IMR-90 (cell line): ENCODE measurements around the gene RHPN2. TPM values are rescaled to one million over a fixed set of nuclear protein-coding genes. Genes with fewer than 3 reads are reported as not detected.

Source experiments
- ATAC-seq: fragments of 200-7000 bp; cut with Tn5 transposase; 2 replicates; pipeline ENCODE4 v1.9.1; 2020; ENCODE audit warnings: low read depth, mild to moderate bottlenecking, moderate library complexity
- BruUV-seq: library from RNA; stranded (reverse); fragments of 400-500 nt; replicated peaks from 2 replicates; lab custom pipeline; 2021; lab: Mats Ljungman, UMichigan
- CTCF ChIA-PET: fragments of 300-600 bp; formaldehyde crosslinking; extraction: SDS; loops from one replicate; lab custom pipeline; 2021; ENCODE audit warnings: antibody characterized with exemption; lab: Yijun Ruan, JAX
- POLR2A ChIA-PET: fragments of 300-600 bp; sonication (Branson Sonifier 250); formaldehyde crosslinking; loops from one replicate; lab custom pipeline; 2022; ENCODE audit warnings: antibody characterized with exemption; ENCODE audit not compliant: unreplicated experiment; lab: Charles Lee
- DNase-seq: peaks from one replicate; pipeline ENCODE4 v3.0.0; 2013
- H2AFZ ChIP-seq: replicated peaks from 2 replicates; pipeline ENCODE3; 2013; ENCODE audit warnings: low read length, mild to moderate bottlenecking; ENCODE audit not compliant: poor library complexity
- H2AK5ac ChIP-seq: 2 replicates; pipeline ENCODE4 v1.6.1; 2013; ENCODE audit warnings: low read depth, low read length, inconsistent platforms
- H2AK9ac ChIP-seq: replicated peaks from 2 replicates; pipeline ENCODE3; 2013; ENCODE audit warnings: mild to moderate bottlenecking, low read depth, low read length, moderate library complexity; ENCODE audit not compliant: poor library complexity
- H2BK120ac ChIP-seq: 2 replicates; pipeline ENCODE4 v1.6.1; 2013; ENCODE audit warnings: low read depth, low read length, inconsistent platforms
- H2BK15ac ChIP-seq: 3 replicates; pipeline ENCODE4 v1.6.1; 2013; ENCODE audit warnings: low read depth, low read length, inconsistent platforms
- H2BK20ac ChIP-seq: 2 replicates; pipeline ENCODE4 v1.6.1; 2013; ENCODE audit warnings: low read depth, mild to moderate bottlenecking, inconsistent platforms, low read length, moderate library complexity
- H2BK5ac ChIP-seq: 2 replicates; pipeline ENCODE4 v1.6.1; 2013; ENCODE audit warnings: mild to moderate bottlenecking, low read depth, low read length, inconsistent platforms; ENCODE audit not compliant: poor library complexity, severe bottlenecking
- H3K14ac ChIP-seq: replicated peaks from 2 replicates; pipeline ENCODE4 v1.6.1; 2013; ENCODE audit warnings: low read depth, low read length, inconsistent platforms
- H3K18ac ChIP-seq: 2 replicates; pipeline ENCODE4 v1.6.1; 2013; ENCODE audit warnings: low read depth, low read length, control low read depth
- H3K23ac ChIP-seq: 2 replicates; pipeline ENCODE4 v1.6.1; 2013; ENCODE audit warnings: low read depth, low read length, inconsistent platforms
- H3K27ac ChIP-seq: 2 replicates; pipeline ENCODE4 v1.5.1; 2013; ENCODE audit warnings: mild to moderate bottlenecking, control low read depth, low read length; ENCODE audit not compliant: insufficient read depth
- H3K27me3 ChIP-seq: 2 replicates; pipeline ENCODE4 v1.6.1; 2013; ENCODE audit warnings: low read length; ENCODE audit not compliant: control insufficient read depth, insufficient read depth
- H3K36me3 ChIP-seq: 2 replicates; pipeline ENCODE4 v1.6.1; 2013; ENCODE audit warnings: low read length, mixed read lengths; ENCODE audit not compliant: control insufficient read depth, insufficient read depth
- H3K4ac ChIP-seq: 2 replicates; pipeline ENCODE4 v1.6.1; 2013; ENCODE audit warnings: low read depth, low read length, inconsistent platforms
- H3K4me1 ChIP-seq: 2 replicates; pipeline ENCODE4 v1.6.1; 2013; ENCODE audit warnings: low read length, mixed read lengths; ENCODE audit not compliant: control insufficient read depth, insufficient read depth
- H3K4me2 ChIP-seq: 2 replicates; pipeline ENCODE4 v1.6.1; 2013; ENCODE audit warnings: low read depth, mild to moderate bottlenecking, control low read depth, low read length, moderate library complexity
- H3K4me3 ChIP-seq: 2 replicates; pipeline ENCODE4 v1.5.1; 2013; ENCODE audit warnings: low read depth, mild to moderate bottlenecking, control low read depth, low read length, moderate library complexity; ENCODE audit not compliant: insufficient read depth
- H3K56ac ChIP-seq: 2 replicates; pipeline ENCODE4 v1.6.1; 2013; ENCODE audit warnings: low read length, inconsistent platforms; ENCODE audit not compliant: insufficient read depth; ENCODE audit errors: extremely low read depth
- H3K79me1 ChIP-seq, 2 experiments: 2 replicates each; pipeline ENCODE4 v1.6.1; 2013; ENCODE audit warnings: low read length in 2 of 2, inconsistent platforms in 1 of 2, low read depth in 1 of 2
- H3K9ac ChIP-seq: 2 replicates; pipeline ENCODE4 v1.6.1; 2013; ENCODE audit warnings: low read depth, low read length, control low read depth
- H3K9me1 ChIP-seq: 2 replicates; pipeline ENCODE4 v1.6.1; 2013; ENCODE audit warnings: low read length, inconsistent platforms; ENCODE audit not compliant: insufficient read depth
- H3K9me3 ChIP-seq: 2 replicates; pipeline ENCODE4 v1.6.1; 2013; ENCODE audit warnings: low read length; ENCODE audit not compliant: control insufficient read depth, insufficient read depth
- H4K20me1 ChIP-seq: 2 replicates; pipeline ENCODE4 v1.6.1; 2013; ENCODE audit warnings: low read length, inconsistent platforms; ENCODE audit not compliant: insufficient read depth
- H4K5ac ChIP-seq: 2 replicates; pipeline ENCODE4 v1.6.1; 2013; ENCODE audit warnings: mild to moderate bottlenecking, low read depth, low read length, control low read depth
- H4K8ac ChIP-seq, 2 experiments: 2 replicates each; pipeline ENCODE4 v1.6.1; 2013; ENCODE audit warnings: low read depth in 2 of 2, low read length in 2 of 2, control low read depth in 1 of 2, inconsistent platforms in 1 of 2
- H4K91ac ChIP-seq: 2 replicates; pipeline ENCODE4 v1.6.1; 2013; ENCODE audit warnings: low read depth, low read length, inconsistent platforms; ENCODE audit not compliant: insufficient read depth
- FOS ChIP-seq: fragments of 150-350 bp; IDR thresholded peaks from 2 replicates; pipeline ENCODE4 v1.6.1; 2016; ENCODE audit warnings: low read depth, low read length
- MAFK ChIP-seq: IDR thresholded peaks from 2 replicates; pipeline ENCODE4 v1.6.1; 2012; ENCODE audit warnings: low read depth, low read length, improper control_type of control experiment
- NFE2L2 ChIP-seq: fragments of 150-350 bp; IDR thresholded peaks from 2 replicates; pipeline ENCODE4 v1.6.1; 2016; ENCODE audit warnings: low read depth, mild to moderate bottlenecking, low read length
- POLR2A ChIP-seq: IDR thresholded peaks from 2 replicates; pipeline ENCODE4 v1.6.1; 2012; ENCODE audit warnings: mild to moderate bottlenecking, low read depth, low read length
- WGBS, 2 experiments: methylation state at CpG; one replicate each; pipeline versions ENCODE4 v1.1.5 to v1.1.7; 2013; ENCODE audit warnings: missing lambda C conversion rate in 2 of 2; ENCODE audit not compliant: insufficient read length in 1 of 2; ENCODE audit errors: extremely low coverage in 2 of 2; 5-methylcytosine and 5-hydroxymethylcytosine counted together
- dilution Hi-C: fragments of 300-500 bp; cut with HindIII; formaldehyde crosslinking; loops from one replicate; pipeline ENCODE4 v1.14.3; 2018; ENCODE audit warnings: low sequenced_read_pairs; ENCODE audit not compliant: unreplicated experiment
- in situ Hi-C: fragments of 300-500 bp; cut with MboI; formaldehyde crosslinking; loops from 3 replicates; pipeline ENCODE4 v1.14.3; 2019; ENCODE audit warnings: low sequenced_read_pairs, inconsistent platforms, mixed read lengths
- intact Hi-C: fragments of 100-400 bp; cut with micrococcal nuclease; formaldehyde crosslinking; loops from 2 replicates; pipeline ENCODE4 v1.10.0; 2022
- polyA plus RNA-seq, 3 experiments: library from polyadenylated mRNA; depleted of rRNA; stranded (reverse); fragments of >200 nt; gene quantifications; 2 replicates each; pipeline ENCODE4 v1.2.3, GENCODE V29; 2012; ENCODE audit warnings: low replicate concordance in 1 of 3
- total RNA-seq: library from RNA; depleted of rRNA; stranded (reverse); fragments of >200 nt; gene quantifications from 2 replicates; pipeline ENCODE4 v1.2.3, GENCODE V29; 2012

Gene RHPN2
- total and polyA plus RNA-seq, 2 of the 4 experiments (the other 2 are of a cell fraction), result 2.3 to 4.0 TPM

DNA sequence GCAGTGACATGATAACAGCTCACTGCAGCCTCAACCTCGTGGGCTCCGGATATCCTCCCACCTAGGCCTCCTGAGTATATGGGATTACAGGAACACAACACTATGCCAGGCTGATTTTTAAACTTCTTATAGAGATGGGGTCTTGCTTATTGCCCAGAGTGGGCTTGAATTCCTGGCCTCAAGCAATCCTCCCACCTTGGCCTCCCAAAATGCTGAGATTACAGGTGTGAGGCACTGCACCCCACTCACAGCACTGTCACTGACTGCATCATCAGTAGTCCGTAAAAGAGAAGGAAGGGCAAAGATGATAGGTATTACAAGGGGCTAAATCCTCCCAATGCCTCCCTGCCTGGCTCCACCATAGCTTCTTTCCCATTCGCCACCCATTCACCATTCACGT is 4.1 kb downstream of the RHPN2 start:
- Histone ChIP-seq H4K5ac (no peak overlapping the region), H3K14ac (no peak overlapping the region), H2AFZ (no peak overlapping the region), H3K18ac (no peak overlapping the region), H3K9me1 (no peaks in the 10 kb centered on the region), H4K91ac (no peak overlapping the region), H2BK5ac (no peak overlapping the region), H3K27me3 (peaks cover 5% of the 10 kb centered on the region; the same call in 1 of the 2 replicates), H2BK120ac (no peak overlapping the region), H3K9ac (no peak overlapping the region), H3K4me1 (peaks cover 2% of the 10 kb centered on the region; the same call in 1 of the 2 replicates), H3K23ac (no peak overlapping the region), H3K56ac (no peak overlapping the region), H4K20me1 (peaks cover 4% of the 10 kb centered on the region; the same call in 1 of the 2 replicates), H2BK15ac (no peak overlapping the region), H2BK20ac (no peak overlapping the region), H3K27ac (no peak overlapping the region), H3K9me3 (no peaks in the 10 kb centered on the region), H3K4ac (no peak overlapping the region), H4K8ac (no peak overlapping the region), H3K4me3 (no peak overlapping the region), H2AK9ac (no peak overlapping the region), H3K4me2 (no peak overlapping the region), H3K79me1 (peaks cover 0 to 6% of the 10 kb centered on the region in 2 experiments; a peak in 1 of 4 replicates), H3K36me3 (no peaks in the 10 kb centered on the region), H2AK5ac (no peak overlapping the region)
- in situ Hi-C loops (no loop called here), dilution Hi-C loops (no loop called here), intact Hi-C loops (no loop called here)
- ATAC-seq, result no peak
- TF ChIP-seq NFE2L2, result no peak
- TF ChIP-seq POLR2A, result no peak
- no peak for TF ChIP-seq FOS
- TF ChIP-seq MAFK, result no peak
- POLR2A ChIA-PET, result interaction anchor here (0.6 kb wide), 1 partner anchor 84 kb away, joined by 5 read pairs; no protein-coding TSS in a partner anchor
- CTCF ChIA-PET, result no interaction called here
- DNase-seq, result no peak
- BruUV-seq, result no TSS peak
- 71% methylated on average over 2 of the region's 5 CpGs; no CpG with 5 or more reads in 1 of the 2 experiments for WGBS, 2 experiments
